ENCODE measurements around the gene CLTB. TPM values are rescaled to one million over a fixed set of nuclear protein-coding genes. Genes with fewer than 3 reads are reported as not detected.

The CLTB gene
- total RNA-seq, 1 experiment from 2014 or later = 34.5 TPM

GRCh38 chr5:176401281-176402205 lies 14.8 kb downstream of the CLTB start:
- Histone ChIP-seq H2BK12ac (ENCODE audit: insufficient read length, low read depth, low read length) (no peak overlapping the region), H3K4ac (ENCODE audit: low read depth, low read length) (no peak overlapping the region), H2BK5ac (ENCODE audit: insufficient read length, low read length) (no peak overlapping the region), H2BK120ac (ENCODE audit: low read depth, low read length, poor library complexity, severe bottlenecking) (no peak overlapping the region), H3K27me3 (ENCODE audit: insufficient read depth, low read length) (no peaks in the 10 kb centered on the region), H3K23ac (ENCODE audit: insufficient read length, low read depth, low read length) (no peak overlapping the region), H2AFZ (ENCODE audit: low read length) (no peak overlapping the region), H3K14ac (ENCODE audit: insufficient read depth, low read length) (no peak overlapping the region), H4K91ac (ENCODE audit: insufficient read length, low read depth, low read length) (no peak overlapping the region), H3K9ac (ENCODE audit: extremely low read depth, insufficient read length, low read length) (no peak overlapping the region), H3K56ac (ENCODE audit: insufficient read length, low read depth, low read length) (peak overlapping the region; percentile 18), H4K8ac (replicated peaks; ENCODE audit: insufficient read length, low read depth, low read length) (no peak overlapping the region), H4K5ac (ENCODE audit: insufficient read length, low read depth, low read length) (no peak overlapping the region), H4K20me1 (ENCODE audit: control insufficient read depth, insufficient read depth, insufficient read length) (no peaks in the 10 kb centered on the region), H3K18ac (ENCODE audit: insufficient read length, low read depth, low read length) (no peak overlapping the region), H3K79me2 (ENCODE audit: insufficient read depth, low read length) (no peaks in the 10 kb centered on the region), H2AK5ac (ENCODE audit: insufficient read length, low read length) (no peak overlapping the region), H2BK15ac (ENCODE audit: low read depth, low read length) (no peak overlapping the region), H3K23me2 (ENCODE audit: insufficient read length, low read depth, low read length, poor library complexity, severe bottlenecking) (no peaks in the 10 kb centered on the region), H3T11ph (ENCODE audit: low read length) (no peak overlapping the region), H3K9me3 (ENCODE audit: control insufficient read depth, low read depth, low read length) (no peaks in the 10 kb centered on the region), H3K4me1 (ENCODE audit: insufficient read depth, low read length) (no peaks in the 10 kb centered on the region), H3K4me2 (ENCODE audit: insufficient read depth, insufficient read length, low read length) (no peak overlapping the region), H2BK20ac (ENCODE audit: low read depth, low read length, poor library complexity, severe bottlenecking) (no peak overlapping the region), H3K79me1 (ENCODE audit: insufficient read depth, low read depth, low read length, poor library complexity, severe bottlenecking) (no peaks in the 10 kb centered on the region), H3K27ac (ENCODE audit: insufficient read length, low read depth, low read length) (no peak overlapping the region)
- no CpG with 5 or more reads among the region's 22 CpGs for WGBS (ENCODE audit: extremely low coverage, insufficient read length, low lambda C conversion rate)
- Mint-ChIP-seq H3K4me1 (peaks cover 10 to 12% of the 10 kb centered on the region in 2 experiments), H3K27me3 (ENCODE audit: low read depth) (peaks cover 2% of the 10 kb centered on the region; the same call in 1 of the 2 replicates), H3K9me3 (no peaks in the 10 kb centered on the region), H3K4me3 (no peak overlapping the region), H3K36me3 (ENCODE audit: insufficient read depth in 1 of 3, low read depth in 3 of 3) (peaks cover 0 to 2% (median 0%) of the 10 kb centered on the region in 3 experiments; a peak in 2 of 7 replicates), H3K27ac (peak overlapping the region in 1 of 3 experiments; percentile 65; a peak in 1 of 7 replicates)
- no peak for TF ChIP-seq CTCF (conservative IDR thresholded peaks at IDR 0.05)
- DNase-seq = no peak

All from H9 (cell line).